Measurements from ENCODE around the gene MEIOSIN. TPM values are rescaled to one million over a fixed set of nuclear protein-coding genes. Genes with fewer than 3 reads are reported as not detected.

Gene MEIOSIN
- total and polyA plus RNA-seq, 2 of the 13 experiments (the other 11 are each of a cell fraction or from before 2014, with no cell fraction given) = not detected

GRCh38 chr19:45767410-45767880, 34.2 kb downstream of the MEIOSIN start (continued):
- no peak for TF ChIP-seq ZSCAN30 (CRISPR knock-in tag; IDR thresholded peaks at IDR 0.05)
- no peak for TF ChIP-seq ZBED4 (CRISPR knock-in tag; IDR thresholded peaks at IDR 0.05; ENCODE audit: borderline replicate concordance)
- TF ChIP-seq ZNF687 (CRISPR knock-in tag; IDR thresholded peaks at IDR 0.05) = peak; percentile 36; the same call in 1 of the 2 replicates
- no peak; the same call in 1 of the 2 replicates for TF ChIP-seq HDAC2 (CRISPR knock-in tag; IDR thresholded peaks at IDR 0.05)
- TF ChIP-seq TOE1 (CRISPR knock-in tag; IDR thresholded peaks at IDR 0.05) = no peak
- no peak for TF ChIP-seq PREB (CRISPR knock-in tag; IDR thresholded peaks at IDR 0.05)
- TF ChIP-seq GATAD2A (CRISPR knock-in tag; IDR thresholded peaks at IDR 0.05) = peak; percentile 42
- peak; percentile 57; the same call in 1 of the 2 replicates for TF ChIP-seq ZNF747 (CRISPR knock-in tag; IDR thresholded peaks at IDR 0.05; ENCODE audit: borderline replicate concordance)
- TF ChIP-seq USF2 (IDR thresholded peaks at IDR 0.05; ENCODE audit: low read depth, low read length) = no peak
- TF ChIP-seq USF2 (CRISPR knock-in tag; IDR thresholded peaks at IDR 0.05; ENCODE audit: borderline replicate concordance) = 0 out of 2 replicates have a peak, but pooled peaks have one; percentile 16
- TF ChIP-seq ZNF709 (CRISPR knock-in tag; IDR thresholded peaks at IDR 0.05) = 0 out of 2 replicates have a peak, but pooled peaks have one; percentile 33
- no peak for TF ChIP-seq ZNF138 (CRISPR knock-in tag; IDR thresholded peaks at IDR 0.05; ENCODE audit: low read depth)
- TF ChIP-seq ATF6 (CRISPR knock-in tag; conservative IDR thresholded peaks at IDR 0.05) = no peak
- no peak for TF ChIP-seq POGK (CRISPR knock-in tag; conservative IDR thresholded peaks at IDR 0.05)

Measured in HepG2 (cell line).